ENCODE data around the gene SHISA2.
A peak's percentile ranks its signal among the peaks of the same experiment; 100 is the strongest.

SHISA2 gene

GRCh38 chr13:26024558-26024957, 27.3 kb downstream of the SHISA2 start:
- peak; percentile 35 for DNase-seq
- H3K4me3 ChIP-seq (ENCODE audit: low read depth, low read length), result no peak overlapping the region
- in situ Hi-C loops (cut with HindIII; ENCODE audit: low pct_ligation_motif_present, low sequenced_read_pairs), result no loop called here
- TF ChIP-seq CTCF (IDR thresholded peaks at IDR 0.05; ENCODE audit: low read depth, low read length, missing control alignments), result no peak
- no peak overlapping the region for H3K27ac ChIP-seq
- H3K27me3 ChIP-seq (replicated peaks), result no peaks in the 10 kb centered on the region
- no peaks in the 10 kb centered on the region for H3K36me3 ChIP-seq (replicated peaks)

GRCh38 chr13:26022538-26023292, 29.1 kb downstream of the SHISA2 start:
- Histone ChIP-seq H3K4me3 (ENCODE audit: low read depth, low read length) (no peak overlapping the region), H3K27ac (no peak overlapping the region), H3K36me3 (replicated peaks) (no peaks in the 10 kb centered on the region), H3K27me3 (replicated peaks) (no peaks in the 10 kb centered on the region)
- in situ Hi-C loops (cut with HindIII; ENCODE audit: low pct_ligation_motif_present, low sequenced_read_pairs), result no loop called here
- TF ChIP-seq CTCF (IDR thresholded peaks at IDR 0.05; ENCODE audit: low read depth, low read length, missing control alignments), result no peak
- peak; percentile 78 for DNase-seq

DNA sequence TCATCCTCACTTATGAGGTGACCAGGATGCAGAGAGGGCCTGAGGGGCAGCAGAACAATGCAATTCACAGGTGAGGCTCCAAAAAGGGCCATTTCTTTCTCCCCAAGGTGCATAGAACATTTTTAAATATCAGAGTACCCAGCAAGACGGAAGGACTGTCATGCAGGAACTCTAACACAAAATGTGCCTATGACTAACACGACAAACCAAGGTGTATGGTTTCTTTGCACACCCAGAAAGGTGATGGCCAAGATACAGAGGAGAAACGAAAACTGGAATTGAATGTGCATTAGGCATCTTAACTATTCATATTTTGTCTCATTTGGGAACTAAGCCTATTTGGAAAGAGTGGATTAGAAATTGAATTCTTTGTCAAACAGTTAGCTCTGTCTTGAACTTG, 29.9 kb downstream of the SHISA2 start:
- Histone ChIP-seq H3K4me3 (ENCODE audit: low read depth, low read length) (no peak overlapping the region), H3K27ac (no peak overlapping the region), H3K27me3 (replicated peaks) (no peaks in the 10 kb centered on the region), H3K36me3 (replicated peaks) (no peaks in the 10 kb centered on the region)
- DNase-seq, result no peak
- in situ Hi-C loops (cut with HindIII; ENCODE audit: low pct_ligation_motif_present, low sequenced_read_pairs), result no loop called here
- no peak for TF ChIP-seq CTCF (IDR thresholded peaks at IDR 0.05; ENCODE audit: low read depth, low read length, missing control alignments)

DNA sequence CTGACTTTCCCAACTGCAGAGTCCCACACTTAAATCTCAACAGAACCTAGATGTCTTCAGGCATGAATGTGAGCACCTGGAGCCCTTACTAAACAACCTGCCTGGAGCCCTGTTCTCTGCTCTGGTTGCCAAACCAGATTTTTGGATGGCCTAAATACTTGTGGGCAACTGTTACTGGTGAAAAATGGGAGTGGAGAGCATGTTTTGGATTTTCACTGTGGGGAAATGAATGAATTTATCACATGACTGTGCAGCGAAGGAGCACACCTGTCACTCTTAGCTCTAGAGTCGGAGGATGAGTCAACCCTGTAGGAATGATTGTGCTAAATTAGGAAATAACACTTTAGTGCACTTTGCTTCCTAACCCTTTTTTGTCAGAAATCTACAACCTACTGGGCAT, 30.3 kb downstream of the SHISA2 start:
- no peak for DNase-seq
- Histone ChIP-seq H3K36me3 (replicated peaks) (no peaks in the 10 kb centered on the region), H3K4me3 (ENCODE audit: low read depth, low read length) (no peak overlapping the region), H3K27me3 (replicated peaks) (no peaks in the 10 kb centered on the region), H3K27ac (no peak overlapping the region)
- in situ Hi-C loops (cut with HindIII; ENCODE audit: low pct_ligation_motif_present, low sequenced_read_pairs), result no loop called here
- no peak for TF ChIP-seq CTCF (IDR thresholded peaks at IDR 0.05; ENCODE audit: low read depth, low read length, missing control alignments)

DNA sequence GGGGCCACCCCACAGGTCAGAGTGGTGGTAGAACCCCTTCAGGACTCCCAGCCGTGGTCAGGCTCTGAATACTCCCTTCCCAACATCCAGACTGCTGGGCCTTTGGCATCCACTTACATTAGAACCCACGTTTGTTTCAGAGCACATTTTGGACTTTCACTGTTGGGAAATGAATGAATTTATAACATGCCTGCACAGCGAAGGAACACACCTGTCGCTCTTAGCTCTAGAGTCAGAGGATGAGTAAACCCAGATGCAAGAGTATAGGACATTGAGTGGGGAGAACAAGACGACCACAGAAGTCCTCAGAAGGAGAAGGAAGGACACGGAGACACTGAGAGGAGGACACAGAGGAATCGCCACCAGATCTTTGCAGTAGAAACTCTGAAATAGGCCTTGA, 30.9 kb downstream of the SHISA2 start:
- in situ Hi-C loops (cut with HindIII; ENCODE audit: low pct_ligation_motif_present, low sequenced_read_pairs), result no loop called here
- H3K27me3 ChIP-seq (replicated peaks), result no peaks in the 10 kb centered on the region
- no peak for TF ChIP-seq CTCF (IDR thresholded peaks at IDR 0.05; ENCODE audit: low read depth, low read length, missing control alignments)
- no peaks in the 10 kb centered on the region for H3K36me3 ChIP-seq (replicated peaks)
- H3K27ac ChIP-seq, result peak overlapping the region; percentile 70
- H3K4me3 ChIP-seq (ENCODE audit: low read depth, low read length), result no peak overlapping the region
- DNase-seq, result no peak
